PC-9 (cell line): ENCODE data around the gene CST1. TPM values are rescaled to one million over a fixed set of nuclear protein-coding genes. Genes with fewer than 3 reads are reported as not detected.

ENCODE experiments used
- BruUV-seq: library from RNA; stranded (reverse); fragments of 400-500 nt; replicated peaks from 2 replicates; lab custom pipeline; 2021; lab: Mats Ljungman, UMichigan
- CTCF ChIA-PET: fragments of 300-600 bp; sonication (Branson Sonifier 250); formaldehyde crosslinking; loops from one replicate; lab custom pipeline; 2022; ENCODE audit warnings: antibody characterized with exemption; lab: Charles Lee
- POLR2A ChIA-PET: fragments of 300-600 bp; sonication (Branson Sonifier 250); formaldehyde crosslinking; loops from one replicate; lab custom pipeline; 2022; ENCODE audit warnings: antibody characterized with exemption; ENCODE audit not compliant: unreplicated experiment; lab: Charles Lee
- DNase-seq, 2 experiments: peaks; one replicate each; pipeline versions ENCODE4 v3.0.0 to v3.0.0-alpha.2; 2015 to 2022; ENCODE audit warnings: mixed read lengths in 1 of 2
- H2AFZ ChIP-seq: fragments of 200-600 bp; sonication (generic); 2 replicates; pipeline ENCODE4 v1.8.1; 2017; ENCODE audit warnings: antibody characterized with exemption
- H3F3A ChIP-seq: fragments of 200-600 bp; sonication (generic); 2 replicates; pipeline ENCODE4 v1.8.1; 2017; ENCODE audit warnings: antibody characterized with exemption, mild to moderate bottlenecking, low read depth; ENCODE audit not compliant: insufficient read depth
- H3K27ac ChIP-seq: fragments of 200-600 bp; sonication (generic); 2 replicates; pipeline ENCODE4 v1.6.1; 2016; ENCODE audit warnings: mixed run types
- H3K27me3 ChIP-seq: fragments of 200-600 bp; sonication (generic); 2 replicates; pipeline ENCODE4 v1.6.1; 2016; ENCODE audit warnings: low read depth, mixed run types; ENCODE audit not compliant: insufficient read depth
- H3K36me3 ChIP-seq: fragments of 200-600 bp; sonication (generic); 2 replicates; pipeline ENCODE4 v1.6.1; 2016; ENCODE audit warnings: low read depth, mixed run types
- H3K4me1 ChIP-seq: fragments of 200-600 bp; sonication (generic); replicated peaks from 2 replicates; pipeline ENCODE4 v1.6.1; 2016; ENCODE audit warnings: mixed run types; ENCODE audit not compliant: insufficient read depth
- H3K4me2 ChIP-seq: fragments of 200-600 bp; sonication (generic); 2 replicates; pipeline ENCODE4 v1.6.1; 2017; ENCODE audit warnings: mixed run types
- H3K4me3 ChIP-seq: fragments of 200-600 bp; sonication (generic); 2 replicates; pipeline ENCODE4 v1.6.1; 2016; ENCODE audit warnings: mixed run types
- H3K79me2 ChIP-seq: fragments of 200-600 bp; sonication (generic); 2 replicates; pipeline ENCODE4 v1.6.1; 2017; ENCODE audit warnings: low read depth, mixed run types
- H3K9me2 ChIP-seq: fragments of 200-600 bp; sonication (generic); 2 replicates; pipeline ENCODE4 v1.8.1; 2017; ENCODE audit warnings: mild to moderate bottlenecking; ENCODE audit not compliant: insufficient read depth
- H3K9me3 ChIP-seq: fragments of 200-600 bp; sonication (generic); 2 replicates; pipeline ENCODE4 v1.8.1; 2016; ENCODE audit warnings: low read depth; ENCODE audit not compliant: insufficient read depth
- H4K20me1 ChIP-seq: fragments of 200-600 bp; sonication (generic); 2 replicates; pipeline ENCODE4 v1.8.1; 2017; ENCODE audit not compliant: insufficient read depth
- EZH2 ChIP-seq: fragments of 200-600 bp; sonication (generic); IDR thresholded peaks from 2 replicates; pipeline ENCODE4 v1.8.0; 2017; ENCODE audit warnings: antibody characterized with exemption, low read depth
- intact Hi-C: fragments of 100-400 bp; cut with micrococcal nuclease; formaldehyde crosslinking; loops from one replicate; pipeline ENCODE4 v1.10.0; 2022; ENCODE audit not compliant: unreplicated experiment
- total RNA-seq: library from RNA; stranded (reverse); gene quantifications from 2 replicates; pipeline ENCODE4 v1.2.3, GENCODE V29; 2021
- TF ChIP-seq, protein P1 (sequence below): fragments of 200-600 bp; sonication (generic); conservative IDR thresholded peaks from 2 replicates; pipeline ENCODE4 v1.6.1; 2017; ENCODE audit warnings: mixed run types, antibody characterized with exemption, mild to moderate bottlenecking, moderate library complexity

Gene CST1
- total RNA-seq, 1 experiment from 2014 or later: 0.76 TPM

DNA sequence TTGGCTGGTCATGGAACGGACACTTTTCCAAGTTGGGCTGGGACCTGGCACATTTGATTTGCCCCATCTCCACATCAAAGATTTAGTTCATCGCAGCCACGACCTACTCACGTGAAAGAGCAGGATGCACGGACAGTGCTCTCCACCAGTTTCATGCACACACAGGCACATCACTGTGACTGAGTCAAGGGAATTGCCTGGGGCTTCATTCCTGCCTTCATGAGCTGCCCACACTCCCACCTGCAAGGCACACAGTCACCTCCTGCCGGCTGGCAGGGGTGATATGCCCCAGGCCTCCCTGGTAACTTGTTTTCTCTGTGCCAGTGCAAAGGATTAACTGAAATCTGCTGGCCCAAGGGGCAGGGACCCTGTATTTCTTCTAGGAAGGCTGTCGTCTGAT, 23.3 kb upstream of the CST1 start:
- Histone ChIP-seq H3K4me3 (no peak overlapping the region), H3K27ac (no peak overlapping the region), H2AFZ (no peak overlapping the region), H3K36me3 (no peaks in the 10 kb centered on the region), H3K4me1 (no peaks in the 10 kb centered on the region), H3K9me3 (no peaks in the 10 kb centered on the region), H3K4me2 (no peak overlapping the region), H3K27me3 (no peaks in the 10 kb centered on the region), H4K20me1 (no peaks in the 10 kb centered on the region), H3K79me2 (no peaks in the 10 kb centered on the region), H3K9me2 (no peaks in the 10 kb centered on the region), H3F3A (no peaks in the 10 kb centered on the region; the same call in 1 of the 2 replicates)
- POLR2A ChIA-PET: no interaction called here
- no TSS peak for BruUV-seq
- CTCF ChIA-PET: no interaction called here
- TF ChIP-seq, protein P1, sequence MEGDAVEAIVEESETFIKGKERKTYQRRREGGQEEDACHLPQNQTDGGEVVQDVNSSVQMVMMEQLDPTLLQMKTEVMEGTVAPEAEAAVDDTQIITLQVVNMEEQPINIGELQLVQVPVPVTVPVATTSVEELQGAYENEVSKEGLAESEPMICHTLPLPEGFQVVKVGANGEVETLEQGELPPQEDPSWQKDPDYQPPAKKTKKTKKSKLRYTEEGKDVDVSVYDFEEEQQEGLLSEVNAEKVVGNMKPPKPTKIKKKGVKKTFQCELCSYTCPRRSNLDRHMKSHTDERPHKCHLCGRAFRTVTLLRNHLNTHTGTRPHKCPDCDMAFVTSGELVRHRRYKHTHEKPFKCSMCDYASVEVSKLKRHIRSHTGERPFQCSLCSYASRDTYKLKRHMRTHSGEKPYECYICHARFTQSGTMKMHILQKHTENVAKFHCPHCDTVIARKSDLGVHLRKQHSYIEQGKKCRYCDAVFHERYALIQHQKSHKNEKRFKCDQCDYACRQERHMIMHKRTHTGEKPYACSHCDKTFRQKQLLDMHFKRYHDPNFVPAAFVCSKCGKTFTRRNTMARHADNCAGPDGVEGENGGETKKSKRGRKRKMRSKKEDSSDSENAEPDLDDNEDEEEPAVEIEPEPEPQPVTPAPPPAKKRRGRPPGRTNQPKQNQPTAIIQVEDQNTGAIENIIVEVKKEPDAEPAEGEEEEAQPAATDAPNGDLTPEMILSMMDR: no peak
- TF ChIP-seq EZH2: no peak
- intact Hi-C loops: loop anchor here (2.0 kb wide), 1 partner anchor 105 kb away; no protein-coding TSS in a partner anchor
- DNase-seq: no peak

DNA sequence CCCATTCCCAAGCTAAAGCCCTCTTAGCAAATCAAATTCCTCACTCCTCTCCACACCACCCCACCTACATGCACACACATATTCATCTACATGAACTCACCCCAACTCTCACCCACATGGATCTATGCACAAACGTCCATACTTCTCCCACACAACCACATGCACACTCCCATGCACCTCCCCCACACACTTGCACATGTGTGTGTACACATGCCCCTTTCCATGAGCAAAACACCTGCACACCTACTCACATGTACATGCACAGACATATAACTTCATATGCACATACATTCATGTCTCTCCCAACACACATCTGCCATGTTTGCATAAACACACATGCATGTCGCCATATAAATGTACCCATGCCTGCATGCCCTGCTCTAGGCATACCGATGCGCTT, 22.8 kb upstream of the CST1 start:
- Histone ChIP-seq H3K9me3 (no peaks in the 10 kb centered on the region), H3K36me3 (no peaks in the 10 kb centered on the region), H4K20me1 (no peaks in the 10 kb centered on the region), H3K79me2 (no peaks in the 10 kb centered on the region), H3F3A (no peaks in the 10 kb centered on the region), H3K27ac (no peak overlapping the region), H3K4me1 (no peaks in the 10 kb centered on the region), H3K9me2 (no peaks in the 10 kb centered on the region), H3K27me3 (no peaks in the 10 kb centered on the region), H2AFZ (no peak overlapping the region), H3K4me3 (no peak overlapping the region), H3K4me2 (no peak overlapping the region)
- no TSS peak for BruUV-seq
- intact Hi-C loops: no loop called here
- POLR2A ChIA-PET: no interaction called here
- no peak for DNase-seq
- CTCF ChIA-PET: no interaction called here
- TF ChIP-seq, protein P1: no peak
- no peak for TF ChIP-seq EZH2

DNA sequence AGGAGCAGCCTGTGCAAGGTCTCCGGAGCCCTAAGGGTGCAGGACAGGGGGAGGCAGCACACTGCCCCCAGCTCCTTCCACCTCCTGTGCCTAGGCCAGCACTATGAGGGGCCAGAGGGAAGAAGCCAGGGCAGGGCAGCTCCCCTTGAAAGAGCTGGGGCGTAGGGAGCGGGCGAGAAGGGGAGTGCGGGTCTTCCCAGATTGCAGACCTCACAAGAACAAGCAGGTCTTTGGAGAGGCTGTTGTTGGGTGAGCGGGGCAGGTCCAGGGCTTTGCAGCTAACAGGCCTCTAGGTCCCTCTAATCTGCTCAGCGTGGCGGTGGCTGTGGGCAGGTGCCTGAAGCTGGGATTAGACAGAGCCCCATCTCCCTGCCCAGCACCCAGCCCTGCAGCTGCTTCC, 22.4 kb upstream of the CST1 start:
- Histone ChIP-seq H3K4me1 (no peaks in the 10 kb centered on the region), H3K4me3 (no peak overlapping the region), H3K9me2 (no peaks in the 10 kb centered on the region), H3K9me3 (no peaks in the 10 kb centered on the region), H3K27ac (no peak overlapping the region), H3K36me3 (no peaks in the 10 kb centered on the region), H2AFZ (no peak overlapping the region), H4K20me1 (no peaks in the 10 kb centered on the region), H3K4me2 (no peak overlapping the region), H3K27me3 (no peaks in the 10 kb centered on the region), H3K79me2 (no peaks in the 10 kb centered on the region), H3F3A (no peaks in the 10 kb centered on the region)
- DNase-seq: no peak
- POLR2A ChIA-PET: no interaction called here
- intact Hi-C loops: no loop called here
- CTCF ChIA-PET: no interaction called here
- TF ChIP-seq, protein P1: no peak
- TF ChIP-seq EZH2: no peak
- BruUV-seq: no TSS peak
